ENCODE measurements around the gene RNF44. TPM values are rescaled to one million over a fixed set of nuclear protein-coding genes. Genes with fewer than 3 reads are reported as not detected.

RNF44 gene
- total RNA-seq (100 to 1,000 TPM; 145 to 305 (median 280) TPM), polyA plus RNA-seq (1 to 10 TPM; 3.3 to 5.0 TPM), total RNA-seq (128 reads per million, percentile 88 among the genes with 10 or more reads in this experiment)

DNA sequence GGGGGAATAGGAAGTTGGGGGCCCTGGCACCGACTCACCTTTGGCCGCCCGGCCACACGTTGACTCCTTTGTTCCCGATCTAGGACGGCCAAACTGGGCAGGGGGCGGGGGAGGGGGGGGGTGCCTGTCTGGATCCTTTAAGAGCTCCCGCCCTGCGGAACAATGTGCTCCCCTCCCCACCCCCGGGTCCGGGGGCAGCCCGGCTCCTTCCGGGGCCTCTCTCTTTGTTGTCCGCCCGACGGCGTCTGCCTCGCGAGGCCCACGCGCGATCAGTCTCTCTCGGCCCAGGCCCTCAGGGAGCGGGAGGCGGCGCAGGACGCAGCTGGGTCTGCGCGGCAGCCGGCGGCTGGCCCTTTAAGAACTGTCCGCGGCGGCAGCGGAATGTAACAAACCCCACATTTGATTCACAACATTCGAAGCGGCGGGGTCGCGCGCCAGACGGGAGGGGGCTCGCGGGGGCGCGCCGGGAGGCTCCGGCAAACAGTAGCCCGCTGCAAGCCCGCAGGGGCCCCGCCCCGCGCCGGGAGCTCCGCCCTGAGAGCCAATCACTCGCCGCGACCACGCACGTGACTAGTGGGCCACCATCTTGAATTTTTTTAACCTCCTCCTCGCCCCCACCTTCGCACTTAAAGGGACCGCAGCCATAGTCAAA lies at the start of gene RNF44:
TSS of gene RNF44 (minus strand) at position 501 of the 652 bp plus-strand sequence. CDS start 4,930 bp downstream, outside the sequence.
- ChIA-PET CTCF (interaction anchor here (0.9 to 1.8 kb wide), 3 partner anchors 37 to 175 kb away, joined by 3 to 9 read pairs (median 3); partner anchors contain the start of genes FAF2 and KIAA1191), POLR2A (interaction anchor here (0.9 to 11.7 kb wide), 17 partner anchors 8 to 175 kb away, joined by 3 to 251 read pairs (median 9); partner anchors contain the start of genes CDHR2, CLTB, FAF2 and HIGD2A)
- H3K27ac ChIP-seq (ENCODE audit: low read depth, low read length): peak within 1 kb of the TSS; percentile 96
- Mint-ChIP-seq H3K4me1 (peaks cover 50 to 69% (median 65%) of the 10 kb centered on the region in 7 donors), H3K36me3 (peaks cover 4 to 27% (median 8%) of the 10 kb centered on the region in 5 donors), H3K9me3 (peaks cover 0 to 8% (median 0%) of the 10 kb centered on the region in 11 donors), H3K27me3 (no peaks in the 10 kb centered on the region), H3K27ac (peak within 1 kb of the TSS; percentile 99 to 100 (median 99)), H3K4me3 (peak within 1 kb of the TSS; percentile 96 to 100 (median 99))
- H3K9me3 ChIP-seq (ENCODE audit: control insufficient read depth in 2 of 3, low read length in 3 of 3): no peaks in the 10 kb centered on the region
- H3K36me3 ChIP-seq (ENCODE audit: control insufficient read depth in 2 of 3, insufficient read depth in 3 of 3, low read length in 3 of 3): peaks cover 0 to 22% (median 0%) of the 10 kb centered on the region in 3 experiments
- H3K27me3 ChIP-seq (ENCODE audit: control insufficient read depth in 2 of 2, insufficient read depth in 2 of 2, low read length in 2 of 2): no peaks in the 10 kb centered on the region
- intact Hi-C loops (cut with micrococcal nuclease): loop anchor here (1.0 to 10.0 kb wide), 20 partner anchors 8 to 1015 kb away; partner anchors contain the start of genes CLTB (in 2 of the 2), FAF2 (in 2 of the 2), GRK6 (in 2 of the 2) and HRH2 (in 2 of the 2)
- DNase-seq: peak; percentile 98 to 100 (median 99)
- peak within 1 kb of the TSS; percentile 100 for H3K4me3 ChIP-seq (ENCODE audit: low read length)
- peak; percentile 79 for ATAC-seq
- peaks cover 65 to 66% of the 10 kb centered on the region in 2 donors for H3K4me1 ChIP-seq (ENCODE audit: control insufficient read depth in 2 of 2, insufficient read depth in 2 of 2, low read length in 2 of 2)

DNA sequence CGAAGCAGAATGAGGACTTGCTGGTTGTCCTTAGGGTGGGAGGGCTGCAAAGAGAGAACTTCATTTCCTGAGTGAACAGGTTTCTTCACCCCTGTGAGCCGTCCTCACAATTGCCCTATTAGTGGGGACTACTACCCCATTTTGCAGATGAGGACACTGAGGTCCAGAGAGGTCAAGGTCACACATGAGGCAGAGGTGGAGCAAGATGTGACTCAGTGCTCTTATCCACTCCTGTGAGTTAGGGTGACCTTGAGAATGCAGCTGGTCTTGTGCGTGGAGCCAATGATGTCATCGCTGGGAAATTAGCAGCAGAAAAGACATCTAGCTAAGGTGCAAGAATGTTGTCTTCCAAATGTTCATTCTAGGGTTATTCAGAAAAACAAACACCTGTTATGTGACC lies 45.9 kb upstream of the RNF44 start:
- DNase-seq: no peak
- Mint-ChIP-seq H3K4me3 (no peak overlapping the region), H3K27ac (no peak overlapping the region), H3K36me3 (peaks cover 0 to 4% (median 0%) of the 10 kb centered on the region in 5 donors), H3K9me3 (peaks cover 0 to 32% (median 7%) of the 10 kb centered on the region in 11 donors), H3K27me3 (no peaks in the 10 kb centered on the region), H3K4me1 (no peaks in the 10 kb centered on the region)
- Histone ChIP-seq H3K4me3 (ENCODE audit: low read length) (no peak overlapping the region), H3K27ac (ENCODE audit: low read depth, low read length) (no peak overlapping the region), H3K36me3 (ENCODE audit: control insufficient read depth in 2 of 3, insufficient read depth in 3 of 3, low read length in 3 of 3) (no peaks in the 10 kb centered on the region), H3K9me3 (ENCODE audit: control insufficient read depth in 2 of 3, low read length in 3 of 3) (peaks cover 0 to 22% (median 0%) of the 10 kb centered on the region in 3 experiments), H3K4me1 (ENCODE audit: control insufficient read depth in 2 of 2, insufficient read depth in 2 of 2, low read length in 2 of 2) (no peaks in the 10 kb centered on the region), H3K27me3 (ENCODE audit: control insufficient read depth in 2 of 2, insufficient read depth in 2 of 2, low read length in 2 of 2) (no peaks in the 10 kb centered on the region)
- CTCF ChIA-PET: no interaction called here
- POLR2A ChIA-PET: no interaction called here
- no peak for ATAC-seq
- intact Hi-C loops (cut with micrococcal nuclease): no loop called here

DNA sequence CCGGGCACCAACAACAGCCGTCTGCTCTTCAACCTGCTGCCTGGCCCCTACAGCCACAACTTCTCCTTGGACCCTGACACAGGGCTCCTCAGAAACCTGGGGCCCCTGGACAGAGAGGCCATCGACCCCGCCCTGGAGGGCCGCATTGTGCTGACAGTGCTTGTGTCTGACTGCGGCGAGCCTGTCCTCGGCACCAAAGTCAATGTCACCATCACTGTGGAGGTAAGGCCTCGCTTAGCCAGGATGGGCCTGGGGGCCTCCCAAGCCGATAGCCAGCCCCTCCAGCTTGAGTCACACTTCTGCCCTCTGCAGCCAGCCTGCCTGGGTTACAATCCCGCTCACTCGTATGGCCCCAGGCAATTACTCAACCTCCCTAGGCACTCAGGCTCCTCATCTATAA lies 44.2 kb upstream of the RNF44 start:
- Mint-ChIP-seq H3K4me1 (no peaks in the 10 kb centered on the region), H3K4me3 (no peak overlapping the region), H3K27me3 (no peaks in the 10 kb centered on the region), H3K27ac (no peak overlapping the region), H3K36me3 (peaks cover 0 to 4% (median 0%) of the 10 kb centered on the region in 5 donors), H3K9me3 (peaks cover 0 to 26% (median 6%) of the 10 kb centered on the region in 11 donors)
- Histone ChIP-seq H3K4me3 (ENCODE audit: low read length) (no peak overlapping the region), H3K27ac (ENCODE audit: low read depth, low read length) (no peak overlapping the region), H3K4me1 (ENCODE audit: control insufficient read depth in 2 of 2, insufficient read depth in 2 of 2, low read length in 2 of 2) (no peaks in the 10 kb centered on the region), H3K27me3 (ENCODE audit: control insufficient read depth in 2 of 2, insufficient read depth in 2 of 2, low read length in 2 of 2) (no peaks in the 10 kb centered on the region), H3K36me3 (ENCODE audit: control insufficient read depth in 2 of 3, insufficient read depth in 3 of 3, low read length in 3 of 3) (no peaks in the 10 kb centered on the region), H3K9me3 (ENCODE audit: control insufficient read depth in 2 of 3, low read length in 3 of 3) (peaks cover 0 to 22% (median 0%) of the 10 kb centered on the region in 3 experiments)
- DNase-seq (no peak), ATAC-seq (no peak)
- ChIA-PET POLR2A (no interaction called here), CTCF (no interaction called here)
- intact Hi-C loops (cut with micrococcal nuclease): no loop called here

DNA sequence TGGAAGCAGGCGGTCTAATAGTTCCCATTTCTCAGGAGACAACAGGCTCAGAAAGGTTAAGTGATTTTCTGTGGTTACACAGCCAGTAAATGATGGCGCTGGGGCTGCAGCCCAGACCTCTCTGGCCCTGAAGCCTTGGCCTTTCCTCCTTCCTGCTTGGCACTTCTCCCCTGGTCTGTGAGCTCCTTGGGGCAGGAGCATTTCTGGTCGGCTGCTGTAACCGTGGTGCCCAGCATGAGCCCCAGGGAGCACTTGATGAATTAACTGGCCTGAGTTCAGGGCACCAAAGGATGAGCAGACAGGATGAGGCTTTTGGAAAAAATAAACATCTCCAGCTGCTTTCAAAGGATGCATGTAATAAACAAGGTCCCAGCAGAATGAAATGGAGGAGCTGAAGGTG lies 42.1 kb upstream of the RNF44 start:
- no peak overlapping the region for H3K27ac ChIP-seq (ENCODE audit: low read depth, low read length)
- no peak overlapping the region for H3K27ac Mint-ChIP-seq
- peaks cover 0 to 4% (median under 1%) of the 10 kb centered on the region in 7 donors for H3K4me1 Mint-ChIP-seq
- H3K9me3 Mint-ChIP-seq: peaks cover 0 to 11% (median 3%) of the 10 kb centered on the region in 11 donors
- ATAC-seq (no peak), DNase-seq (no peak)
- POLR2A ChIA-PET: no interaction called here
- intact Hi-C loops (cut with micrococcal nuclease): no loop called here
- CTCF ChIA-PET: interaction anchor here (0.5 to 1.9 kb wide), 3 partner anchors 13 to 163 kb away, joined by 3 to 9 read pairs (median 5); no protein-coding TSS in a partner anchor
- H3K36me3 ChIP-seq (ENCODE audit: control insufficient read depth in 2 of 3, insufficient read depth in 3 of 3, low read length in 3 of 3): no peaks in the 10 kb centered on the region
- H3K27me3 Mint-ChIP-seq: no peaks in the 10 kb centered on the region
- H3K4me3 Mint-ChIP-seq: no peak overlapping the region
- H3K4me1 ChIP-seq (ENCODE audit: control insufficient read depth in 2 of 2, insufficient read depth in 2 of 2, low read length in 2 of 2): no peaks in the 10 kb centered on the region
- H3K27me3 ChIP-seq (ENCODE audit: control insufficient read depth in 2 of 2, insufficient read depth in 2 of 2, low read length in 2 of 2): no peaks in the 10 kb centered on the region
- H3K4me3 ChIP-seq (ENCODE audit: low read length): no peak overlapping the region
- peaks cover 0 to 5% (median 0%) of the 10 kb centered on the region in 3 experiments for H3K9me3 ChIP-seq (ENCODE audit: control insufficient read depth in 2 of 3, low read length in 3 of 3)
- H3K36me3 Mint-ChIP-seq: no peaks in the 10 kb centered on the region

DNA sequence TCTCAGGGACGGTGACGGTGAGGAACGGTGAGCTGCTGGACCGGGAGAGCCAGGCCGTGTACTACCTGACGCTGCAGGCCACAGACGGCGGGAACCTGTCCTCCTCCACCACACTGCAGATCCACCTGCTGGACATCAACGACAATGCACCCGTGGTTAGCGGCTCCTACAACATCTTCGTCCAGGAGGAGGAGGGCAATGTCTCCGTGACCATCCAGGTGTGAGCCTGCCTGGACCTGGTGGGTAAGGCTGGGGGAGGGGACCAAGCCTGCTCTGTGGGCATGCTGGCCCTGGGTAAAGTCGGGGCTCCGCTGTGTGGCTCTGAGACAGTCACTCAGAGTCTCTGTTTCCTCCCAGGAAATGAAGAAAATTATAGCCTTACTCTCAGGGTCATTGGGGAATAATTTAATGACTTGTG lies 41.2 kb upstream of the RNF44 start:
- ChIA-PET CTCF (interaction anchor here (0.6 to 2.2 kb wide), 6 partner anchors 18 to 364 kb away, joined by 3 to 9 read pairs (median 6); no protein-coding TSS in a partner anchor), POLR2A (no interaction called here)
- no peak overlapping the region for H3K27ac Mint-ChIP-seq
- DNase-seq: peak in 7 of 9 donors; percentile 21 to 46 (median 38)
- Histone ChIP-seq H3K4me3 (ENCODE audit: low read length) (no peak overlapping the region), H3K4me1 (ENCODE audit: control insufficient read depth in 2 of 2, insufficient read depth in 2 of 2, low read length in 2 of 2) (no peaks in the 10 kb centered on the region), H3K27ac (ENCODE audit: low read depth, low read length) (no peak overlapping the region), H3K9me3 (ENCODE audit: control insufficient read depth in 2 of 3, low read length in 3 of 3) (no peaks in the 10 kb centered on the region), H3K36me3 (ENCODE audit: control insufficient read depth in 2 of 3, insufficient read depth in 3 of 3, low read length in 3 of 3) (no peaks in the 10 kb centered on the region), H3K27me3 (ENCODE audit: control insufficient read depth in 2 of 2, insufficient read depth in 2 of 2, low read length in 2 of 2) (no peaks in the 10 kb centered on the region)
- peaks cover 0 to 3% (median 0%) of the 10 kb centered on the region in 11 donors for H3K9me3 Mint-ChIP-seq
- no peaks in the 10 kb centered on the region for H3K27me3 Mint-ChIP-seq
- H3K4me3 Mint-ChIP-seq: no peak overlapping the region
- H3K4me1 Mint-ChIP-seq: peaks cover 0 to 7% (median 6%) of the 10 kb centered on the region in 7 donors
- peak; percentile 52 for ATAC-seq
- intact Hi-C loops (cut with micrococcal nuclease): loop anchor here in 1 of 2 donors (1.0 kb wide), 1 partner anchor 162 kb away; the partner anchor contains the start of gene CLTB
- no peaks in the 10 kb centered on the region for H3K36me3 Mint-ChIP-seq

DNA sequence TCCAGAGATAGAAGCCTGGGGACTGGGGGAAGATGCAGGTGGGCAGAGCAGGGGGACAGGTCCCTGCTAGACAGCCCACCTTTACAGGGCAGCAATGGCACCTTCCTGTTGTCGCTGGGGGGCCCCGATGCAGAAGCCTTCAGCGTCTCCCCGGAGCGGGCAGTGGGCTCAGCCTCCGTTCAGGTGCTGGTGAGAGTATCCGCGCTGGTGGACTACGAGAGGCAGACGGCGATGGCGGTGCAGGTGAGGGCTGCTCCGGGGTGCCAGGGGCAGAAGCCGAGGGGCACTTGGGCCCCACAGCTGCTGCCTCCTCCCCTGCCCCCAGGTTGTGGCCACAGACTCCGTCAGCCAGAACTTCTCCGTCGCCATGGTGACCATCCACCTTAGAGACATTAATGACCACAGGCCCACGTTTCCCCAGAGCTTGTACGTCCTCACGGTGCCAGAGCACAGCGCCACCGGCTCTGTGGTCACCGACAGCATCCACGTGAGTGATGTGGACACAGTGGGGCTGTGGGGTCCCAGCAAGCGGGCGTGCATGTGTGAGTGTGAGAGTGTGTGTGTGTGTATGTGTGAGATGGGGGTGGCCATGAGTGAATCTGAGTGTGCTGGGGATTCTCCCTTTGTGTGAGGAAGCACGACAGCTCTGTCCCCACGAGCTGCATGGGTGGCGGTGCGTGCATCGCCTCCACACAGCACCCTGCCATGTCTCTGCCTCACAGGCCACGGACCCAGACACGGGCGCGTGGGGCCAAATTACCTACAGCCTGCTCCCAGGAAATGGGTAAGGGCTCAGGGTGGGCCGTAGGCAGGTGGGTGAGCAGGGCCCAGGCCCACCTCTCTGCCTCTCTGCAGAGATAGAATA lies 40.3 kb upstream of the RNF44 start:
- Histone ChIP-seq H3K27ac (ENCODE audit: low read depth, low read length) (no peak overlapping the region), H3K27me3 (ENCODE audit: control insufficient read depth in 2 of 2, insufficient read depth in 2 of 2, low read length in 2 of 2) (no peaks in the 10 kb centered on the region), H3K4me1 (ENCODE audit: control insufficient read depth in 2 of 2, insufficient read depth in 2 of 2, low read length in 2 of 2) (no peaks in the 10 kb centered on the region), H3K9me3 (ENCODE audit: control insufficient read depth in 2 of 3, low read length in 3 of 3) (no peaks in the 10 kb centered on the region), H3K36me3 (ENCODE audit: control insufficient read depth in 2 of 3, insufficient read depth in 3 of 3, low read length in 3 of 3) (no peaks in the 10 kb centered on the region), H3K4me3 (ENCODE audit: low read length) (no peak overlapping the region)
- peaks cover 0 to 2% (median 0%) of the 10 kb centered on the region in 11 donors for H3K9me3 Mint-ChIP-seq
- POLR2A ChIA-PET: no interaction called here
- no peak overlapping the region for H3K4me3 Mint-ChIP-seq
- peaks cover 0 to 11% (median 6%) of the 10 kb centered on the region in 7 donors for H3K4me1 Mint-ChIP-seq
- CTCF ChIA-PET: interaction anchor here (1.0 to 2.2 kb wide), 4 partner anchors 19 to 83 kb away, joined by 3 to 9 read pairs (median 6); no protein-coding TSS in a partner anchor
- no peaks in the 10 kb centered on the region for H3K27me3 Mint-ChIP-seq
- intact Hi-C loops (cut with micrococcal nuclease): loop anchor here in 1 of 2 donors (1.0 kb wide), 1 partner anchor 161 kb away; the partner anchor contains the start of gene CLTB
- DNase-seq (no peak), ATAC-seq (no peak)
- H3K27ac Mint-ChIP-seq: no peak overlapping the region
- H3K36me3 Mint-ChIP-seq: no peaks in the 10 kb centered on the region
